SK-N-MC (cell line): ENCODE results near the gene KIAA1755.
"Not testable (repeated sequence)": the region's sequence is repeated elsewhere in the genome, so short reads cannot be mapped to it uniquely, and the experiment has no call there.

Experiments
- DNase-seq: peaks from one replicate; pipeline ENCODE4 v3.0.0-alpha.2; 2011; ENCODE audit warnings: low read depth, low spot score
- H3K27ac ChIP-seq: fragments of 200-600 bp; sonication (generic); 2 replicates; pipeline ENCODE4 v1.5.1; 2016; ENCODE audit warnings: mixed run types
- H3K36me3 ChIP-seq: fragments of 200-600 bp; sonication (generic); 2 replicates; pipeline ENCODE4 v1.6.1; 2017; ENCODE audit warnings: antibody characterized with exemption, low read length, mixed read lengths; ENCODE audit not compliant: insufficient read depth
- H3K4me3 ChIP-seq: fragments of 200-600 bp; sonication (generic); 2 replicates; pipeline ENCODE4 v1.5.1; 2016
- H3K9ac ChIP-seq: fragments of 200-600 bp; sonication (generic); 2 replicates; pipeline ENCODE4 v1.8.0; 2017; ENCODE audit warnings: mixed run types, mixed read lengths; ENCODE audit not compliant: insufficient read length
- H3K9me3 ChIP-seq: fragments of 200-600 bp; sonication (generic); 2 replicates; pipeline ENCODE4 v1.6.1; 2017; ENCODE audit warnings: low read depth, mild to moderate bottlenecking, antibody characterized with exemption, low read length, moderate library complexity, mixed read lengths
- EZH2 ChIP-seq: fragments of 200-600 bp; sonication (generic); IDR thresholded peaks from one replicate; pipeline ENCODE4 v1.6.1; 2017; ENCODE audit warnings: antibody characterized with exemption
- FOXP2 ChIP-seq: optimal IDR thresholded peaks from 2 replicates; pipeline ENCODE3; 2011; ENCODE audit warnings: mild to moderate bottlenecking, moderate library complexity; ENCODE audit not compliant: insufficient read depth; ENCODE audit errors: extremely low read length, control extremely low read depth
- POLR2AphosphoS5 ChIP-seq: IDR thresholded peaks from 2 replicates; pipeline ENCODE4 v1.6.1; 2012; ENCODE audit warnings: mild to moderate bottlenecking, low read depth, low read length, borderline replicate concordance

The KIAA1755 gene

GRCh38 chr20:38249536-38250310 is 10.8 kb downstream of the KIAA1755 start:
- TF ChIP-seq FOXP2 = no peak
- no peak for TF ChIP-seq POLR2AphosphoS5
- TF ChIP-seq EZH2 = no peak

GRCh38 chr20:38248133-38248532 is 12.4 kb downstream of the KIAA1755 start:
- Histone ChIP-seq H3K36me3 (no peaks in the 10 kb centered on the region), H3K9ac (no peak overlapping the region), H3K9me3 (no peaks in the 10 kb centered on the region), H3K4me3 (no peak overlapping the region), H3K27ac (no peak overlapping the region)
- TF ChIP-seq EZH2 (no peak), FOXP2 (no peak), POLR2AphosphoS5 (no peak)
- no peak for DNase-seq

More at GRCh38 chr20:38249536-38250310, 10.8 kb downstream of the KIAA1755 start:
- DNase-seq = no peak
- H3K27ac ChIP-seq = no peak overlapping the region
- H3K36me3 ChIP-seq = no peaks in the 10 kb centered on the region
- H3K4me3 ChIP-seq = no peak overlapping the region
- H3K9ac ChIP-seq = no peak overlapping the region
- no peaks in the 10 kb centered on the region for H3K9me3 ChIP-seq

GRCh38 chr20:38247725-38248124 is 12.8 kb downstream of the KIAA1755 start:
- not testable (repeated sequence) for H3K9me3 ChIP-seq, H3K9ac ChIP-seq, H3K4me3 ChIP-seq, H3K36me3 ChIP-seq, H3K27ac ChIP-seq, DNase-seq

- H3K9ac ChIP-seq = no peak overlapping the region
- H3K4me3 ChIP-seq = no peak overlapping the region
- no peaks in the 10 kb centered on the region for H3K36me3 ChIP-seq
- DNase-seq = no peak
- H3K9me3 ChIP-seq = no peaks in the 10 kb centered on the region
- TF ChIP-seq FOXP2 = no peak
- no peak for TF ChIP-seq EZH2
- TF ChIP-seq POLR2AphosphoS5 = no peak
- no peak overlapping the region for H3K27ac ChIP-seq
Measured at GRCh38 chr20:38247166-38247509, 13.4 kb downstream of the KIAA1755 start.

GRCh38 chr20:38246357-38247165 is 14.0 kb downstream of the KIAA1755 start:
- H3K9ac ChIP-seq = no peak overlapping the region
- DNase-seq = no peak
- no peaks in the 10 kb centered on the region for H3K36me3 ChIP-seq
- H3K9me3 ChIP-seq = no peaks in the 10 kb centered on the region
- TF ChIP-seq FOXP2 = no peak
- TF ChIP-seq POLR2AphosphoS5 = no peak
- no peak for TF ChIP-seq EZH2
- no peak overlapping the region for H3K4me3 ChIP-seq
- H3K27ac ChIP-seq = no peak overlapping the region

GRCh38 chr20:38245753-38246152 is 14.8 kb downstream of the KIAA1755 start:
- no peak for TF ChIP-seq FOXP2
- TF ChIP-seq EZH2 = no peak
- no peak for TF ChIP-seq POLR2AphosphoS5
- Histone ChIP-seq H3K36me3 (no peaks in the 10 kb centered on the region), H3K4me3 (no peak overlapping the region), H3K9me3 (no peaks in the 10 kb centered on the region), H3K9ac (no peak overlapping the region), H3K27ac (no peak overlapping the region)
- no peak for DNase-seq

- H3K9me3 ChIP-seq = no peaks in the 10 kb centered on the region
- no peaks in the 10 kb centered on the region for H3K36me3 ChIP-seq
- no peak overlapping the region for H3K27ac ChIP-seq
- DNase-seq = no peak
- TF ChIP-seq FOXP2 = no peak
- TF ChIP-seq POLR2AphosphoS5 = no peak
- TF ChIP-seq EZH2 = no peak
- no peak overlapping the region for H3K4me3 ChIP-seq
- H3K9ac ChIP-seq = no peak overlapping the region
Measured at GRCh38 chr20:38243709-38244020, 16.9 kb downstream of the KIAA1755 start.

GRCh38 chr20:38242848-38243708 is 17.5 kb downstream of the KIAA1755 start:
- no peaks in the 10 kb centered on the region for H3K36me3 ChIP-seq
- no peak overlapping the region for H3K27ac ChIP-seq
- no peak overlapping the region for H3K4me3 ChIP-seq
- no peak for DNase-seq
- H3K9me3 ChIP-seq = no peaks in the 10 kb centered on the region
- no peak for TF ChIP-seq EZH2
- TF ChIP-seq POLR2AphosphoS5 = no peak
- TF ChIP-seq FOXP2 = no peak
- H3K9ac ChIP-seq = no peak overlapping the region
